ENCODE results near the gene PLK4. TPM values are rescaled to one million over a fixed set of nuclear protein-coding genes. Genes with fewer than 3 reads are reported as not detected.
"Not testable (repeated sequence)": the region's sequence is repeated elsewhere in the genome, so short reads cannot be mapped to it uniquely, and the experiment has no call there.

The PLK4 gene
- total RNA-seq, 1 donor from 2014 or later, result 41.2 TPM

- not testable (repeated sequence) for H3K9me3 Mint-ChIP-seq; H3K27ac Mint-ChIP-seq; H3K4me3 Mint-ChIP-seq; H3K4me1 Mint-ChIP-seq (ENCODE audit: low read depth); DNase-seq (ENCODE audit: low spot score); H3K27me3 Mint-ChIP-seq (ENCODE audit: insufficient read depth)
- H3K36me3 Mint-ChIP-seq (ENCODE audit: low read depth), result peaks cover 20% of the 10 kb centered on the region
- intact Hi-C loops (cut with micrococcal nuclease), result loop anchor here (2.0 kb wide), 1 partner anchor 33 kb away; no protein-coding TSS in a partner anchor
These were observed 45.0 kb downstream of the PLK4 start for GRCh38 chr4:127925720-127926119.

- H3K9me3 Mint-ChIP-seq, result peaks cover 3% of the 10 kb centered on the region
- H3K27me3 Mint-ChIP-seq (ENCODE audit: insufficient read depth), result no peaks in the 10 kb centered on the region
- H3K4me3 Mint-ChIP-seq, result no peak overlapping the region
- no peak overlapping the region for H3K27ac Mint-ChIP-seq
- no peak for DNase-seq (ENCODE audit: low spot score)
- intact Hi-C loops (cut with micrococcal nuclease), result no loop called here
- no peaks in the 10 kb centered on the region for H3K4me1 Mint-ChIP-seq (ENCODE audit: low read depth)
- peaks cover 10% of the 10 kb centered on the region for H3K36me3 Mint-ChIP-seq (ENCODE audit: low read depth)
These were observed 49.5 kb downstream of the PLK4 start for GRCh38 chr4:127930175-127930574.

GRCh38 chr4:127931836-127932235, 51.1 kb downstream of the PLK4 start:
- H3K27me3 Mint-ChIP-seq (ENCODE audit: insufficient read depth); intact Hi-C loops (cut with micrococcal nuclease); DNase-seq (ENCODE audit: low spot score); H3K27ac Mint-ChIP-seq; H3K4me3 Mint-ChIP-seq; H3K9me3 Mint-ChIP-seq; H3K4me1 Mint-ChIP-seq (ENCODE audit: low read depth); H3K36me3 Mint-ChIP-seq (ENCODE audit: low read depth): not testable (repeated sequence)

GRCh38 chr4:127936974-127937373, 56.3 kb downstream of the PLK4 start:
- no peak for DNase-seq (ENCODE audit: low spot score)
- Mint-ChIP-seq H3K4me1 (ENCODE audit: low read depth) (no peaks in the 10 kb centered on the region), H3K4me3 (no peak overlapping the region), H3K36me3 (ENCODE audit: low read depth) (peaks cover 22% of the 10 kb centered on the region), H3K9me3 (no peaks in the 10 kb centered on the region), H3K27ac (no peak overlapping the region), H3K27me3 (ENCODE audit: insufficient read depth) (no peaks in the 10 kb centered on the region)
- intact Hi-C loops (cut with micrococcal nuclease), result no loop called here

Other genes with a start within 250 kb of the PLK4 start
- 0.02 TPM in 1 of 2 replicates, not detected in the other for gene INTU, start 247.9 kb upstream of the PLK4 start, total RNA-seq
- gene SLC25A31, start 150.5 kb upstream of the PLK4 start, total RNA-seq, result not detected in 2 replicates
- gene HSPA4L, start 98.6 kb upstream of the PLK4 start, total RNA-seq, result 2.5 and 3.8 TPM in 2 replicates
- gene MFSD8, start 84.3 kb downstream of the PLK4 start, total RNA-seq, result 18.7 and 21.1 TPM in 2 replicates
- gene ABHD18, start 84.5 kb downstream of the PLK4 start, total RNA-seq, result 18.3 and 18.5 TPM in 2 replicates
- gene LARP1B, start 180.4 kb downstream of the PLK4 start, total RNA-seq, result 33.3 and 34.5 TPM in 2 replicates